22Rv1 (cell line): ENCODE results near the gene MYO18B.

Source experiments
- ZFX ChIP-seq: fragments of 450-650 bp; IDR thresholded peaks from 2 replicates; pipeline ENCODE4 v1.6.1; 2017; ENCODE audit warnings: antibody characterized with exemption, borderline replicate concordance
- TF ChIP-seq, protein P1 (sequence below): fragments of 450-650 bp; IDR thresholded peaks from 2 replicates; pipeline ENCODE4 v1.5.1; 2017; ENCODE audit warnings: mild to moderate bottlenecking

DNA sequence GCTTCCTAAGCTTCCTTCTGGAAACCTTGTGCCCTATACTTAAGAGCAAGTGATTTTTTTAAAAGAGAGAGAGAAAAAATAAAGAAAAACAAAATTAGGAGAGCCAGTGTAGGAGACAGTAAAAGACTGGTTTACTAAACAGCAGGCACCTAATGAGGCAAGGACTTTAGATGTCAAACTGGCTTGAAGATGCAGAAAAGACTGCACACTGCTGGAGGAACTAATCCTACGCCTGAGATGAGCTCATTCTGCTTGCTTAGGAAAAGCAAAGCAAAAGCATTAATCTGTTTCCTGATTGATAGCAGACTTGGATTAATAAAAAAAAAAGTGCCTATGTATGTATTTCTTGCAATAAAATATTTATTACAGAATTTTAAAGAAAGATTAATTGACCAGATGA, 313.7 kb downstream of the MYO18B start:
- TF ChIP-seq, protein P1, sequence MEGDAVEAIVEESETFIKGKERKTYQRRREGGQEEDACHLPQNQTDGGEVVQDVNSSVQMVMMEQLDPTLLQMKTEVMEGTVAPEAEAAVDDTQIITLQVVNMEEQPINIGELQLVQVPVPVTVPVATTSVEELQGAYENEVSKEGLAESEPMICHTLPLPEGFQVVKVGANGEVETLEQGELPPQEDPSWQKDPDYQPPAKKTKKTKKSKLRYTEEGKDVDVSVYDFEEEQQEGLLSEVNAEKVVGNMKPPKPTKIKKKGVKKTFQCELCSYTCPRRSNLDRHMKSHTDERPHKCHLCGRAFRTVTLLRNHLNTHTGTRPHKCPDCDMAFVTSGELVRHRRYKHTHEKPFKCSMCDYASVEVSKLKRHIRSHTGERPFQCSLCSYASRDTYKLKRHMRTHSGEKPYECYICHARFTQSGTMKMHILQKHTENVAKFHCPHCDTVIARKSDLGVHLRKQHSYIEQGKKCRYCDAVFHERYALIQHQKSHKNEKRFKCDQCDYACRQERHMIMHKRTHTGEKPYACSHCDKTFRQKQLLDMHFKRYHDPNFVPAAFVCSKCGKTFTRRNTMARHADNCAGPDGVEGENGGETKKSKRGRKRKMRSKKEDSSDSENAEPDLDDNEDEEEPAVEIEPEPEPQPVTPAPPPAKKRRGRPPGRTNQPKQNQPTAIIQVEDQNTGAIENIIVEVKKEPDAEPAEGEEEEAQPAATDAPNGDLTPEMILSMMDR: no peak
- TF ChIP-seq ZFX: no peak
